HEK293T (cell line): ENCODE data around the gene NOCT.

Source experiments
- CTCF ChIA-PET: fragments of 350-600 bp; formaldehyde crosslinking; extraction: SDS; loops from one replicate; lab custom pipeline; 2021; ENCODE audit warnings: antibody characterized with exemption, inconsistent platforms; lab: Yijun Ruan, JAX
- POLR2A ChIA-PET: fragments of 350-600 bp; formaldehyde crosslinking; extraction: SDS; loops from one replicate; lab custom pipeline; 2020; ENCODE audit warnings: antibody characterized with exemption, inconsistent platforms; lab: Yijun Ruan, JAX
- DNase-seq: peaks from one replicate; pipeline ENCODE4 v3.0.0; 2012; ENCODE audit warnings: mixed read lengths; ENCODE audit errors: extremely low spot score
- ARNT ChIP-seq: fragments of 450-650 bp; IDR thresholded peaks from 2 replicates; pipeline ENCODE4 v1.6.1; 2017; ENCODE audit warnings: mild to moderate bottlenecking
- BHLHE40 ChIP-seq: fragments of 450-650 bp; IDR thresholded peaks from 2 replicates; pipeline ENCODE4 v1.6.1; 2016; ENCODE audit warnings: mild to moderate bottlenecking, moderate library complexity, borderline replicate concordance
- CTBP1 ChIP-seq: fragments of 450-650 bp; IDR thresholded peaks from 2 replicates; pipeline ENCODE4 v1.6.1; 2016; ENCODE audit warnings: borderline replicate concordance
- ELF4 ChIP-seq: fragments of 450-650 bp; IDR thresholded peaks from 2 replicates; pipeline ENCODE4 v1.6.1; 2017; ENCODE audit warnings: antibody characterized with exemption
- FOXA1 ChIP-seq: fragments of 450-650 bp; IDR thresholded peaks from 2 replicates; pipeline ENCODE4 v1.6.1; 2016; ENCODE audit warnings: mild to moderate bottlenecking
- FOXK2 ChIP-seq: fragments of 450-650 bp; IDR thresholded peaks from 2 replicates; pipeline ENCODE4 v1.6.1; 2016; ENCODE audit warnings: mild to moderate bottlenecking
- FOXM1 ChIP-seq: fragments of 450-650 bp; IDR thresholded peaks from 2 replicates; pipeline ENCODE4 v1.6.1; 2017; ENCODE audit warnings: mild to moderate bottlenecking, borderline replicate concordance
- HDGF ChIP-seq: fragments of 450-650 bp; IDR thresholded peaks from 2 replicates; pipeline ENCODE4 v1.6.1; 2017; ENCODE audit warnings: antibody characterized with exemption, borderline replicate concordance
- L3MBTL2 ChIP-seq: fragments of 450-650 bp; conservative IDR thresholded peaks from 2 replicates; pipeline ENCODE4 v1.6.1; 2016; ENCODE audit warnings: mild to moderate bottlenecking
- LEF1 ChIP-seq: fragments of 450-650 bp; IDR thresholded peaks from 2 replicates; pipeline ENCODE4 v1.6.1; 2017; ENCODE audit warnings: mild to moderate bottlenecking, borderline replicate concordance
- NFRKB ChIP-seq: fragments of 450-650 bp; IDR thresholded peaks from 2 replicates; pipeline ENCODE4 v1.6.1; 2016; ENCODE audit warnings: mild to moderate bottlenecking, moderate library complexity
- SP1 ChIP-seq: fragments of 450-650 bp; IDR thresholded peaks from 2 replicates; pipeline ENCODE4 v1.6.1; 2017
- SUZ12 ChIP-seq: fragments of 450-650 bp; IDR thresholded peaks from 2 replicates; pipeline ENCODE4 v1.6.1; 2016; ENCODE audit warnings: mild to moderate bottlenecking
- TARDBP ChIP-seq: fragments of 450-650 bp; IDR thresholded peaks from 2 replicates; pipeline ENCODE4 v1.6.1; 2016
- ZNF384 ChIP-seq: fragments of 450-650 bp; IDR thresholded peaks from 2 replicates; pipeline ENCODE4 v1.6.1; 2016
- TF ChIP-seq, protein P1 (sequence below): fragments of 450-650 bp; IDR thresholded peaks from 2 replicates; pipeline ENCODE4 v1.6.1; 2016

The NOCT gene

DNA sequence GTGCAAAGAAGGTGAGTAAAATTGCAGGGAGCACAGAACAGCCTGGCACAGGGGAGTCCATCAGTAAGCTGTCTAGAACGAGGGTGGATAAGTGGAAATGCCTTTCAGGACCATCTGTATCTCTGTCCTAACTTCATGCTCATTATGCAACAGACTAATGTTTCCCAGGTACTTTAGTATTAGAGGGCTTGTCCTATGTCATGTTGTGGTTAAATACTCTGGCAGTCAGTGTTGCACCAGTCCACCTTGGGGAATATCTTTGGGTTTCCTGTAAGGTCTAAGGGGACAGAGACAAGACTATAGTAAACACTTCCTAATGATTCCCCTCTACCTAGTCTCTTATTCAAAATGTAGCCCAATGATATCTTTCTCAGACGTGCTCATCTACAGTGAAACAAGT is 21.3 kb downstream of the NOCT start:
- POLR2A ChIA-PET, result no interaction called here
- TF ChIP-seq LEF1 (no peak), SUZ12 (no peak), FOXK2 (no peak), ARNT (no peak), L3MBTL2 (no peak), CTBP1 (no peak), BHLHE40 (no peak), SP1 (no peak), NFRKB (no peak), ZNF384 (no peak)
- TF ChIP-seq, protein P1, sequence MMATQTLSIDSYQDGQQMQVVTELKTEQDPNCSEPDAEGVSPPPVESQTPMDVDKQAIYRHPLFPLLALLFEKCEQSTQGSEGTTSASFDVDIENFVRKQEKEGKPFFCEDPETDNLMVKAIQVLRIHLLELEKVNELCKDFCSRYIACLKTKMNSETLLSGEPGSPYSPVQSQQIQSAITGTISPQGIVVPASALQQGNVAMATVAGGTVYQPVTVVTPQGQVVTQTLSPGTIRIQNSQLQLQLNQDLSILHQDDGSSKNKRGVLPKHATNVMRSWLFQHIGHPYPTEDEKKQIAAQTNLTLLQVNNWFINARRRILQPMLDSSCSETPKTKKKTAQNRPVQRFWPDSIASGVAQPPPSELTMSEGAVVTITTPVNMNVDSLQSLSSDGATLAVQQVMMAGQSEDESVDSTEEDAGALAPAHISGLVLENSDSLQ, result no peak
- no peak for DNase-seq
- CTCF ChIA-PET, result no interaction called here

DNA sequence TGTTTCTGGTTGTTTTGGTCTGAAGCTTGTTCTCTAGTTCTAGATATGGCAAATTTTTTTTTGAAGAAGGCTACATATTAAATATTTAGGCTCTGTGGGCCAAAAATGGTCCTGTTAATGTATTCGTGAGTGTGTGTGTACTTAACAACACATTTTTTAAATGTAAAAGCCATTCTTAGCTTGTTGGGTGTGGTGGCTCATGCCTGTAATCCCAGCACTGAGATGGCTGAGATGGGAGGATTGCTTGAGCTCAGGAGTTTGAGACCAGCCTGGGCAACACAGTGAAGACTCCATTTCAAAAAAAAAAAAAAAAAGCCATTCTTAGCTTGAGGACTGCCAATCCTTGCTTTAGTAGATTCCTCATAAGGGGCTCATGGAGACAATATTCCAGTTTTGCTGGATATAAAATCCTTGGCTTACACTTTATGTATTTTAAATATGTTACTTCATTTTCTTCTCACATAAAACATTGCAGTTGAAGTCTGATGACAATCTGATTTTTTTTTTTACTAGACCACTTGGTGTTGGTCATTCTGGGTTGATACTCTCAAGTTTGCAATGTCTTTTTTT is 23.4 kb downstream of the NOCT start:
- ChIA-PET POLR2A (no interaction called here), CTCF (interaction anchor here (1.2 kb wide), 1 partner anchor 9 kb away, joined by 5 read pairs; no protein-coding TSS in a partner anchor)
- no peak for TF ChIP-seq FOXA1
- no peak for TF ChIP-seq FOXM1
- no peak for TF ChIP-seq LEF1
- TF ChIP-seq, protein P1, result no peak
- TF ChIP-seq ELF4, result no peak
- no peak for TF ChIP-seq SP1
- TF ChIP-seq ARNT, result no peak
- no peak for TF ChIP-seq L3MBTL2
- TF ChIP-seq TARDBP, result no peak
- no peak for TF ChIP-seq CTBP1
- no peak for TF ChIP-seq ZNF384
- no peak for TF ChIP-seq NFRKB
- TF ChIP-seq HDGF, result no peak
- no peak for TF ChIP-seq SUZ12
- no peak for TF ChIP-seq FOXK2
- TF ChIP-seq BHLHE40, result no peak
- DNase-seq, result no peak

DNA sequence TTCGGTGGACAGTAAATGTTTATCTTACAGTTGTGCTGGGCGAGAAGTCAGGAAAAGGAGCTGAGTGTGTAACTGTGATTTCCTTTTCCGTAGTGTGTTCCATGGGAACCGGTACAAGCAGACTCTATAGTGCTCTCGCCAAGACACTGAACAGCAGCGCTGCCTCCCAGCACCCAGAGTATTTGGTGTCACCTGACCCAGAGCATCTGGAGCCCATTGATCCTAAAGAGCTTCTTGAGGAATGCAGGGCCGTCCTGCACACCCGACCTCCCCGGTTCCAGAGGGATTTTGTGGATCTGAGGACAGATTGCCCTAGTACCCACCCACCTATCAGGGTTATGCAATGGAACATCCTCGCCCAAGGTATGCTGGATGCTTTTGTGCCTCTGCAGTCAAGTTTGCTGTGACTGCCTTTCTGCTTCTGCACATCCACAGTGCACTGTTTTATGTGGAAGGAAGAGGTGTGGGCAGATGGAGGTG is 27.4 kb downstream of the NOCT start:
- CTCF ChIA-PET, result interaction anchor here (1.3 to 3.3 kb wide), 2 partner anchors 11 to 12 kb away, joined by 3 to 18 read pairs; no protein-coding TSS in a partner anchor

DNA sequence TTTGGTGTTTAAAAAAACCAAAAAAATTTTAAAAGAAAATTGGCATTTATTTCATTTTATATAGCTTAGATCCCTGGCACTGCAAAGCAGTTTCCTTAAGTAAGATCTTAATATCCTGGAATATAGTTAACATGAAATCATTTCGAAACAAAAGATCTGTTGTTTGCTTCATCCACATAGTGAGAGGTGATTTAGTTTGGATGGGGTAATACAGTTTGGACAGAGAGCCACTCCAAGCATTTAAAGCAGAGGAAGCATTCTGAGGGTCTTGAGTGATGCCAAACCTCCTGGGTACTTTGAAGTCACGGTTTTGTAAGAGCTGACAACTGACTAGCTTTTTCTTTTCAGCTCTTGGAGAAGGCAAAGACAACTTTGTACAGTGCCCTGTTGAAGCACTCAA is 28.7 kb downstream of the NOCT start:
- CTCF ChIA-PET, result interaction anchor here (1.3 to 3.3 kb wide), 2 partner anchors 10 to 14 kb away, joined by 3 to 18 read pairs; no protein-coding TSS in a partner anchor
- TF ChIP-seq BHLHE40 (no peak), FOXA1 (no peak), ELF4 (no peak), FOXK2 (no peak), TARDBP (no peak), SUZ12 (no peak), CTBP1 (no peak), NFRKB (no peak), L3MBTL2 (no peak), ZNF384 (no peak), SP1 (no peak), LEF1 (no peak), ARNT (no peak), HDGF (no peak), FOXM1 (no peak)
- TF ChIP-seq, protein P1, result no peak
- POLR2A ChIA-PET, result no interaction called here
- no peak for DNase-seq

More for the DNA sequence above, 27.4 kb downstream of the NOCT start:
- POLR2A ChIA-PET, result no interaction called here
- no peak for TF ChIP-seq SP1
- TF ChIP-seq ARNT, result no peak
- no peak for TF ChIP-seq FOXA1
- TF ChIP-seq, protein P1, result no peak
- TF ChIP-seq FOXK2, result no peak
- TF ChIP-seq SUZ12, result no peak
- no peak for TF ChIP-seq CTBP1
- TF ChIP-seq L3MBTL2, result no peak
- TF ChIP-seq ELF4, result no peak
- no peak for TF ChIP-seq BHLHE40
- TF ChIP-seq NFRKB, result no peak
- no peak for TF ChIP-seq HDGF
- no peak for TF ChIP-seq TARDBP
- TF ChIP-seq ZNF384, result no peak
- no peak for DNase-seq

DNA sequence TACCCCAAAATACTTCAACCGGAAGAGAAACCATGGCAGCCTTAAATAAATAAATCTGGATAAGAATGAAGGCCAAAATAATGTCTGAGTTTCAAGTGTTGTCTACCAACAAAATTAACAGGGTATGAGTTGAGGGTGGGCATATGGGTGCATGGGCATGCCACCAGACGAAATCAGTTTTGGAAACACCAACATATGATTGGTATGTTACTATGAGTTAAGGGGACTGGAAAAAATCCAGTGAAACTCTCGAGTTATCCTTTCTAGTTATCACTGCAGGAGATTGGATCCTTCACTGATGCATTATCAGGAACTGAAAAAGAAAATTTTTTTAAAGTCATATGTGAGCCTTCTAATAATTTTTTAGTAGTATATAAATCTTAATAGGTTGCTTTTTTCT is 32.4 kb downstream of the NOCT start:
- CTCF ChIA-PET, result no interaction called here
- TF ChIP-seq HDGF (no peak), L3MBTL2 (no peak), FOXK2 (no peak), CTBP1 (no peak), TARDBP (no peak), ELF4 (no peak), SP1 (no peak), LEF1 (no peak), FOXM1 (no peak), BHLHE40 (no peak), NFRKB (no peak), ZNF384 (no peak), FOXA1 (no peak), SUZ12 (no peak), ARNT (no peak)
- TF ChIP-seq, protein P1, result no peak
- no peak for DNase-seq
- POLR2A ChIA-PET, result no interaction called here
